Thyroid gland (tissue), 4 donors: ENCODE measurements around the gene RANBP1.

Source experiments
- CTCF ChIP-seq, 6 experiments: fragments of 200-600 bp in 3 of 6; fragments of 450-650 bp in 3 of 6; sonication (generic) in 3 of 6; IDR thresholded peaks; one replicate each; pipeline ENCODE4 v1.5.1; 2016 to 2019; ENCODE audit warnings: antibody characterized with exemption in 6 of 6, mild to moderate bottlenecking in 2 of 6, inconsistent platforms in 1 of 6, moderate library complexity in 1 of 6
- POLR2A ChIP-seq, 2 donors: fragments of 450-650 bp; IDR thresholded peaks; one replicate each; pipeline ENCODE4 v1.6.1; 2017; ENCODE audit warnings: antibody characterized with exemption in 2 of 2, mild to moderate bottlenecking in 2 of 2, moderate library complexity in 1 of 2

- TF ChIP-seq CTCF (IDR thresholded peaks at IDR 0.05): no peak
- no peak for TF ChIP-seq POLR2A (IDR thresholded peaks at IDR 0.05)
Measured at GRCh38 chr22:20138417-20138738, 22.5 kb downstream of the RANBP1 start.
